Loucy (cell line): ENCODE results near the gene CCDC134.

Source experiments
- H2AFZ ChIP-seq: fragments of 200-600 bp; sonication (generic); 2 replicates; pipeline ENCODE4 v1.6.0; 2016; ENCODE audit warnings: antibody characterized with exemption, mild to moderate bottlenecking, low read length, moderate library complexity
- H3F3A ChIP-seq: fragments of 200-600 bp; 2 replicates; pipeline ENCODE4 v1.6.0; 2016; ENCODE audit warnings: antibody characterized with exemption, low read depth, mild to moderate bottlenecking
- H3K27me3 ChIP-seq: fragments of 200-600 bp; sonication (generic); 2 replicates; pipeline ENCODE4 v1.6.1; 2014; ENCODE audit warnings: low read length, mild to moderate bottlenecking; ENCODE audit not compliant: insufficient read depth, poor library complexity, severe bottlenecking
- H3K36me3 ChIP-seq: fragments of 200-600 bp; sonication (generic); 2 replicates; pipeline ENCODE4 v1.6.1; 2016; ENCODE audit warnings: low read length; ENCODE audit not compliant: insufficient read depth
- H3K4me1 ChIP-seq: fragments of 200-600 bp; sonication (generic); 2 replicates; pipeline ENCODE4 v1.5.1; 2014; ENCODE audit warnings: low read length, mild to moderate bottlenecking; ENCODE audit not compliant: insufficient read depth, poor library complexity, severe bottlenecking
- H3K4me2 ChIP-seq: fragments of 200-600 bp; sonication (generic); 2 replicates; pipeline ENCODE4 v1.6.0; 2014; ENCODE audit warnings: antibody characterized with exemption, low read length, low read depth, mild to moderate bottlenecking; ENCODE audit not compliant: poor library complexity, severe bottlenecking
- H3K4me3 ChIP-seq: fragments of 200-600 bp; sonication (generic); 2 replicates; pipeline ENCODE4 v1.5.1; 2014; ENCODE audit warnings: low read length, mild to moderate bottlenecking, mixed read lengths; ENCODE audit not compliant: poor library complexity, severe bottlenecking
- H3K79me2 ChIP-seq: fragments of 200-600 bp; sonication (generic); 2 replicates; pipeline ENCODE4 v1.6.1; 2014; ENCODE audit warnings: low read length; ENCODE audit not compliant: insufficient read depth
- H3K9ac ChIP-seq: fragments of 200-600 bp; sonication (generic); 2 replicates; pipeline ENCODE4 v1.6.0; 2014; ENCODE audit warnings: mild to moderate bottlenecking, low read depth, low read length, moderate library complexity; ENCODE audit not compliant: poor library complexity, severe bottlenecking
- H3K9me2 ChIP-seq: fragments of 200-600 bp; sonication (generic); replicated peaks from 2 replicates; pipeline ENCODE4 v1.6.1; 2016; ENCODE audit warnings: low read depth, low read length, mixed read lengths
- H3K9me3 ChIP-seq: fragments of 200-600 bp; sonication (generic); 2 replicates; pipeline ENCODE4 v1.6.1; 2014; ENCODE audit warnings: mild to moderate bottlenecking, antibody characterized with exemption, low read length, low read depth; ENCODE audit not compliant: insufficient read depth
- H4K20me1 ChIP-seq: fragments of 200-600 bp; sonication (generic); 2 replicates; pipeline ENCODE4 v1.6.0; 2014; ENCODE audit warnings: antibody characterized with exemption, low read length, mild to moderate bottlenecking; ENCODE audit not compliant: insufficient read depth, poor library complexity, severe bottlenecking
- CTCF ChIP-seq: fragments of 200-600 bp; sonication (generic); conservative IDR thresholded peaks from 2 replicates; pipeline ENCODE4 v1.5.1; 2014; ENCODE audit warnings: mild to moderate bottlenecking, antibody characterized with exemption, low read length
- EZH2phosphoT487 ChIP-seq: fragments of 200-600 bp; IDR thresholded peaks from 2 replicates; pipeline ENCODE4 v1.6.1; 2018; ENCODE audit warnings: antibody characterized with exemption, mild to moderate bottlenecking, moderate library complexity, borderline replicate concordance

Gene CCDC134

GRCh38 chr22:41826430-41827383 lies 26.2 kb downstream of the CCDC134 start:
- no peaks in the 10 kb centered on the region for H4K20me1 ChIP-seq
- H3K36me3 ChIP-seq, result peaks cover 19% of the 10 kb centered on the region; the same call in 1 of the 2 replicates
- no peaks in the 10 kb centered on the region for H3K9me3 ChIP-seq
- H2AFZ ChIP-seq, result no peak overlapping the region
- peaks cover 27% of the 10 kb centered on the region for H3K4me1 ChIP-seq
- no peaks in the 10 kb centered on the region for H3F3A ChIP-seq
- H3K79me2 ChIP-seq, result peaks cover 6% of the 10 kb centered on the region; the same call in 1 of the 2 replicates
- no peaks in the 10 kb centered on the region for H3K27me3 ChIP-seq
- no peak overlapping the region for H3K4me3 ChIP-seq
- TF ChIP-seq EZH2phosphoT487 (no peak), CTCF (no peak)
- H3K9me2 ChIP-seq, result no peaks in the 10 kb centered on the region
- H3K4me2 ChIP-seq, result no peak overlapping the region
- H3K9ac ChIP-seq, result no peak overlapping the region

DNA sequence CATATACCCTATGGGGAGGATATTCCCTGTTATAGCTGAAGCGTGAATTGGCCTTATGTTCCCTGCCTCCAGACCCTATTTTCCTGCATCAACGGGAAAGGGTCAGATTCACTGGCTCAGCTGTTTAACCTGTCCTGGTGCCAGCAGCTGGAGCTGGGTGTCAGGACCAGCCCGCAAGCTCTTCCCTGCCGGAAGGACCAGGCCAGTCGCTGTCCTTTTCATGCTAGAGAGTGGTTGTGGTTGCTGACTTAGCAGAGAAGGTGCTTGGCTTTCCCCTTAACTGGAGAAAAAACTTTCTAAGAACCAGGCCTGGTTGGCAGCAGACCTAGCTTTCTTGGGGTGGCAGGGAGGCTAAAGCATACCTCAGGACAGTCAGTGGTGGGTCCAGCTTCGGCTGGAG lies 27.2 kb downstream of the CCDC134 start:
- H3K4me2 ChIP-seq, result no peak overlapping the region
- H3K79me2 ChIP-seq, result peaks cover 14% of the 10 kb centered on the region; the same call in 1 of the 2 replicates
- no peak for TF ChIP-seq CTCF
- TF ChIP-seq EZH2phosphoT487, result no peak

DNA sequence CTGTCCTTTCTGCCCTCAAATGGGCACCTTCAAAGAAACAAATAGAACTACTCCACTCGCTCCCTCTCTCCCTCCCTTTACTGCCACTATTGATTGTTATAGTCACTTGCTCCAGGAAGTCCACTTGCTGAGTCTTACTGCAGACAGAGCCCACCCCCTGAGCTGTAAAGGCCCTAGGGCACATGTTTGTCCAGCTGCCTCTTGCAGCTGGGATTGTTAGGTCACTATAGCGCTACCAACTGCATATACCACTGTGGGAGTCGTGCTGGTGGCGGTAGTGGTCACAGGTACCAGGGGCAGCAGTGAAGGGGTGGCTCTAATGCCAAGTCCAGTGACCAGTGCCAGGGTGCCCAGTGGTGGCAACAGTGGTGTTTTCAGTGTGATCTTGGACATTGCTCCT lies 28.0 kb downstream of the CCDC134 start:
- no peaks in the 10 kb centered on the region for H3K9me3 ChIP-seq
- H3K79me2 ChIP-seq, result peaks cover 20% of the 10 kb centered on the region
- H2AFZ ChIP-seq, result no peak overlapping the region
- H3F3A ChIP-seq, result no peaks in the 10 kb centered on the region
- H3K4me1 ChIP-seq, result peaks cover 33% of the 10 kb centered on the region
- H3K27me3 ChIP-seq, result no peaks in the 10 kb centered on the region
- no peak for TF ChIP-seq EZH2phosphoT487
- no peak for TF ChIP-seq CTCF
- H3K9ac ChIP-seq, result peak overlapping the region; percentile 26
- H3K36me3 ChIP-seq, result peaks cover 17% of the 10 kb centered on the region; the same call in 1 of the 2 replicates
- no peaks in the 10 kb centered on the region for H3K9me2 ChIP-seq
- H3K4me2 ChIP-seq, result no peak overlapping the region
- H4K20me1 ChIP-seq, result no peaks in the 10 kb centered on the region
- no peak overlapping the region for H3K4me3 ChIP-seq

More for the DNA sequence above, 27.2 kb downstream of the CCDC134 start:
- Histone ChIP-seq H4K20me1 (no peaks in the 10 kb centered on the region), H3K4me3 (no peak overlapping the region), H3K36me3 (peaks cover 19% of the 10 kb centered on the region; the same call in 1 of the 2 replicates), H3K9me2 (no peaks in the 10 kb centered on the region), H2AFZ (no peak overlapping the region), H3K9me3 (no peaks in the 10 kb centered on the region), H3F3A (no peaks in the 10 kb centered on the region), H3K9ac (peak overlapping the region; percentile 26), H3K4me1 (peaks cover 33% of the 10 kb centered on the region), H3K27me3 (no peaks in the 10 kb centered on the region)
